MM.1S (cell line): ENCODE data around the gene ZSCAN20.

ENCODE experiments used
- CTCF ChIP-seq: fragments of 300-600 bp; sonication (generic); IDR thresholded peaks from 2 replicates; pipeline ENCODE4 v1.5.1; 2016; ENCODE audit warnings: antibody characterized with exemption, low read length, mixed read lengths
- EZH2 ChIP-seq: fragments of 300-600 bp; sonication (generic); optimal IDR thresholded peaks from 2 replicates; pipeline ENCODE3; 2017; ENCODE audit warnings: low read depth, mild to moderate bottlenecking, antibody characterized with exemption, low read length, mixed read lengths
- EZH2phosphoT487 ChIP-seq: fragments of 300-600 bp; sonication (generic); IDR thresholded peaks from 2 replicates; pipeline ENCODE4 v1.6.1; 2018; ENCODE audit warnings: antibody characterized with exemption, low read length

GRCh38 chr1:33515112-33515511 is 42.7 kb downstream of the ZSCAN20 start:
- TF ChIP-seq CTCF (no peak), EZH2phosphoT487 (no peak), EZH2 (no peak)
